ENCODE results near the gene LRRC18. TPM values are rescaled to one million over a fixed set of nuclear protein-coding genes. Genes with fewer than 3 reads are reported as not detected.

LRRC18 gene
- total and polyA plus RNA-seq, 2 donors (not counting 3 experiments of a cell fraction or from before 2014, with no cell fraction given) = not detected

DNA sequence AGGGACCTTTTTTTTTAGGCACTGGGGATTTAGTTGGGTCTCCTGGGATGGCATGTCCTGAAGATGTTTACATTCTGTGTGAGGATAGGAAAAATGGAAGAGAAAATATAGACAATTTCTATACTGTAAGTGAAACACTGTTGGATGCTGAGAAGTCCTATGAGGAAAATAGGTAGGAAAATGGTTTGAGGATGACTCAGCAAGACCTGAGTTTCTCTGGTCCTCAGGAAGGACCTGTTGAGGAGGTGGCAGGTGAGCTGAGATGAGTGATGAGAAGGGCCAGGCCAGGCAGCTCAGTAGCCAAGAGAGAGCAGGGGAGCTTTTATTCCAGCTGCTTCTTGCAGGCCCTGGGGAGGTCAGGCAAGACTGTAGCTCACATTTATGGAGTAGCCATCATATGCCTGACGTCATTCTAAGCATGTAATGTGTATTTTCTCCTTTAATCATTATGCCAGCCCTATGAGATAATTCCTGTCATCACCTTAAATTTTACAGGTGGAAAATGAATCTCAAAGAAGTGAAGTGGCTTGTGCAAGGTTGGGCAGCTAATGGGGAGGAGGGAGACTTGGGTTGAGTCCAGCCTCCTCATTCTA, 19.1 kb upstream of the LRRC18 start:
- H3K36me3 ChIP-seq (ENCODE audit: control insufficient read depth in 2 of 2, extremely low read depth in 1 of 2, insufficient read depth in 2 of 2, low read length in 2 of 2) = no peaks in the 10 kb centered on the region
- no peaks in the 10 kb centered on the region for H3K27me3 ChIP-seq (ENCODE audit: control insufficient read depth in 2 of 2, insufficient read depth in 2 of 2, low read length in 2 of 2)
- H3K27ac ChIP-seq (ENCODE audit: insufficient read depth, low read depth, low read length) = no peak overlapping the region
- no peak for TF ChIP-seq FOS (IDR thresholded peaks at IDR 0.05; ENCODE audit: borderline replicate concordance, insufficient read depth, low read length)
- TF ChIP-seq GATA2 (IDR thresholded peaks at IDR 0.05; ENCODE audit: insufficient read depth, insufficient read length, low read depth, low read length) = no peak
- TF ChIP-seq, protein P1, sequence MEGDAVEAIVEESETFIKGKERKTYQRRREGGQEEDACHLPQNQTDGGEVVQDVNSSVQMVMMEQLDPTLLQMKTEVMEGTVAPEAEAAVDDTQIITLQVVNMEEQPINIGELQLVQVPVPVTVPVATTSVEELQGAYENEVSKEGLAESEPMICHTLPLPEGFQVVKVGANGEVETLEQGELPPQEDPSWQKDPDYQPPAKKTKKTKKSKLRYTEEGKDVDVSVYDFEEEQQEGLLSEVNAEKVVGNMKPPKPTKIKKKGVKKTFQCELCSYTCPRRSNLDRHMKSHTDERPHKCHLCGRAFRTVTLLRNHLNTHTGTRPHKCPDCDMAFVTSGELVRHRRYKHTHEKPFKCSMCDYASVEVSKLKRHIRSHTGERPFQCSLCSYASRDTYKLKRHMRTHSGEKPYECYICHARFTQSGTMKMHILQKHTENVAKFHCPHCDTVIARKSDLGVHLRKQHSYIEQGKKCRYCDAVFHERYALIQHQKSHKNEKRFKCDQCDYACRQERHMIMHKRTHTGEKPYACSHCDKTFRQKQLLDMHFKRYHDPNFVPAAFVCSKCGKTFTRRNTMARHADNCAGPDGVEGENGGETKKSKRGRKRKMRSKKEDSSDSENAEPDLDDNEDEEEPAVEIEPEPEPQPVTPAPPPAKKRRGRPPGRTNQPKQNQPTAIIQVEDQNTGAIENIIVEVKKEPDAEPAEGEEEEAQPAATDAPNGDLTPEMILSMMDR (IDR thresholded peaks at IDR 0.05; ENCODE audit: extremely low read depth in 1 of 2, insufficient read depth in 1 of 2, low read depth in 1 of 2, low read length in 2 of 2) = no peak
- TF ChIP-seq JUN (IDR thresholded peaks at IDR 0.05; ENCODE audit: borderline replicate concordance, insufficient read depth, insufficient read length, low read depth) = no peak
- TF ChIP-seq POLR2A (IDR thresholded peaks at IDR 0.05; ENCODE audit: low read depth, low read length) = no peak
- no peak for TF ChIP-seq MYC (IDR thresholded peaks at IDR 0.05; ENCODE audit: low read depth, low read length)
- H3K9me3 ChIP-seq (replicated peaks; ENCODE audit: control insufficient read depth, insufficient read depth, low read length) = no peaks in the 10 kb centered on the region
- intact Hi-C loops (cut with micrococcal nuclease) (no loop called here), dilution Hi-C loops (cut with MboI; ENCODE audit: extremely low pct_ligation_motif_present, low sequenced_read_pairs) (no loop called here)
- FAIRE-seq (no peak), DNase-seq (ENCODE audit: low read depth, low spot score) (no peak)
- H3K9me1 ChIP-seq (replicated peaks; ENCODE audit: control insufficient read depth, extremely low read depth, insufficient read depth, low read length) = no peaks in the 10 kb centered on the region
- no peaks in the 10 kb centered on the region for H3K79me2 ChIP-seq (ENCODE audit: control insufficient read depth, insufficient read depth, low read length)
- ChIA-PET CTCF (interaction anchor here (0.8 kb wide), 1 partner anchor 10 kb away, joined by 3 read pairs; no protein-coding TSS in a partner anchor), POLR2A (no interaction called here)
- no TSS peak for BruUV-seq (replicated peaks)
- H3K9ac ChIP-seq (replicated peaks; ENCODE audit: extremely low read depth, insufficient read depth, low read length) = no peak overlapping the region
- no peaks in the 10 kb centered on the region for H3K4me1 ChIP-seq (ENCODE audit: control insufficient read depth, extremely low read depth, insufficient read depth, low read length)
- H2AFZ ChIP-seq (ENCODE audit: low read depth, low read length) = no peak overlapping the region
- no peaks in the 10 kb centered on the region for H4K20me1 ChIP-seq (replicated peaks; ENCODE audit: control insufficient read depth, extremely low read depth, insufficient read depth, low read length)
- H3K4me2 ChIP-seq (ENCODE audit: insufficient read depth, low read length) = no peak overlapping the region
- H3K4me3 ChIP-seq (replicated peaks in 1 of 3; ENCODE audit: insufficient read depth in 1 of 3, low read depth in 1 of 3, low read length in 3 of 3) = no peak overlapping the region
